H9 (cell line): Measurements from ENCODE around the gene LRP3. TPM values are rescaled to one million over a fixed set of nuclear protein-coding genes. Genes with fewer than 3 reads are reported as not detected.

ENCODE experiments used
- DNase-seq: peaks from one replicate; pipeline ENCODE4 v3.0.0-alpha.2; 2017
- H2AFZ ChIP-seq: one replicate; pipeline ENCODE4 v1.6.1; 2013; ENCODE audit warnings: mild to moderate bottlenecking, low read length, control low read depth, moderate library complexity
- H2AK5ac ChIP-seq: 2 replicates; pipeline ENCODE4 v1.6.1; 2013; ENCODE audit warnings: low read length, control low read depth, mixed read lengths; ENCODE audit not compliant: insufficient read length
- H2BK120ac ChIP-seq: one replicate; pipeline ENCODE4 v1.6.1; 2013; ENCODE audit warnings: low read depth, mild to moderate bottlenecking, low read length, control low read depth, inconsistent platforms; ENCODE audit not compliant: poor library complexity, severe bottlenecking
- H2BK12ac ChIP-seq: 2 replicates; pipeline ENCODE4 v1.6.1; 2013; ENCODE audit warnings: low read length, control low read depth, mixed read lengths, low read depth; ENCODE audit not compliant: insufficient read length
- H2BK15ac ChIP-seq: 2 replicates; pipeline ENCODE4 v1.6.1; 2013; ENCODE audit warnings: low read depth, low read length, control low read depth
- H2BK20ac ChIP-seq: one replicate; pipeline ENCODE4 v1.6.1; 2013; ENCODE audit warnings: low read depth, mild to moderate bottlenecking, low read length, control low read depth, inconsistent platforms; ENCODE audit not compliant: poor library complexity, severe bottlenecking
- H2BK5ac ChIP-seq: 2 replicates; pipeline ENCODE4 v1.6.1; 2013; ENCODE audit warnings: low read length, control low read depth, mixed read lengths; ENCODE audit not compliant: insufficient read length
- H3K14ac ChIP-seq: 2 replicates; pipeline ENCODE4 v1.6.1; 2013; ENCODE audit warnings: low read length, control low read depth; ENCODE audit not compliant: insufficient read depth
- H3K18ac ChIP-seq: 2 replicates; pipeline ENCODE4 v1.6.1; 2013; ENCODE audit warnings: low read depth, mild to moderate bottlenecking, mixed read lengths, low read length, control low read depth; ENCODE audit not compliant: insufficient read length
- H3K23ac ChIP-seq: 2 replicates; pipeline ENCODE4 v1.6.1; 2013; ENCODE audit warnings: low read length, control low read depth, mixed read lengths, low read depth; ENCODE audit not compliant: insufficient read length
- H3K23me2 ChIP-seq: 2 replicates; pipeline ENCODE4 v1.6.1; 2013; ENCODE audit warnings: low read depth, mild to moderate bottlenecking, mixed read lengths, low read length, control low read depth; ENCODE audit not compliant: insufficient read length, poor library complexity, severe bottlenecking
- H3K27ac ChIP-seq: 2 replicates; pipeline ENCODE4 v1.5.1; 2013; ENCODE audit warnings: low read length, control low read depth, mixed read lengths, low read depth; ENCODE audit not compliant: insufficient read length
- H3K27me3 ChIP-seq: 2 replicates; pipeline ENCODE4 v1.6.1; 2013; ENCODE audit warnings: low read length, control low read depth, inconsistent platforms; ENCODE audit not compliant: insufficient read depth
- H3K4ac ChIP-seq: 2 replicates; pipeline ENCODE4 v1.6.1; 2013; ENCODE audit warnings: low read depth, mild to moderate bottlenecking, control low read depth, inconsistent platforms, low read length, moderate library complexity
- H3K4me1 ChIP-seq: 2 replicates; pipeline ENCODE4 v1.6.1; 2013; ENCODE audit warnings: low read length, control low read depth, inconsistent platforms; ENCODE audit not compliant: insufficient read depth
- H3K4me2 ChIP-seq: 2 replicates; pipeline ENCODE4 v1.6.1; 2013; ENCODE audit warnings: low read length, control low read depth, mixed read lengths; ENCODE audit not compliant: insufficient read length, insufficient read depth
- H3K56ac ChIP-seq: 2 replicates; pipeline ENCODE4 v1.6.1; 2013; ENCODE audit warnings: low read depth, mild to moderate bottlenecking, mixed read lengths, low read length, control low read depth; ENCODE audit not compliant: insufficient read length
- H3K79me1 ChIP-seq: 2 replicates; pipeline ENCODE4 v1.6.1; 2013; ENCODE audit warnings: low read depth, mild to moderate bottlenecking, moderate library complexity, low read length, control low read depth, inconsistent platforms; ENCODE audit not compliant: insufficient read depth, poor library complexity, severe bottlenecking
- H3K79me2 ChIP-seq: 2 replicates; pipeline ENCODE4 v1.6.1; 2013; ENCODE audit warnings: low read length, control low read depth, inconsistent platforms; ENCODE audit not compliant: insufficient read depth
- H3K9ac ChIP-seq: 2 replicates; pipeline ENCODE4 v1.6.1; 2013; ENCODE audit warnings: low read length, control low read depth, mixed read lengths; ENCODE audit not compliant: insufficient read length; ENCODE audit errors: extremely low read depth
- H3K9me3 ChIP-seq: one replicate; pipeline ENCODE4 v1.6.1; 2013; ENCODE audit warnings: low read depth, low read length, inconsistent platforms; ENCODE audit not compliant: control insufficient read depth
- H3T11ph ChIP-seq: one replicate; pipeline ENCODE4 v1.6.1; 2013; ENCODE audit warnings: mild to moderate bottlenecking, low read length, control low read depth, inconsistent platforms
- H4K20me1 ChIP-seq: one replicate; pipeline ENCODE4 v1.6.1; 2013; ENCODE audit not compliant: control insufficient read depth, insufficient read length, insufficient read depth
- H4K5ac ChIP-seq: 2 replicates; pipeline ENCODE4 v1.6.1; 2013; ENCODE audit warnings: low read depth, mild to moderate bottlenecking, mixed read lengths, low read length, control low read depth; ENCODE audit not compliant: insufficient read length
- H4K8ac ChIP-seq: replicated peaks from 2 replicates; pipeline ENCODE4 v1.6.1; 2013; ENCODE audit warnings: low read length, control low read depth, mixed read lengths, low read depth; ENCODE audit not compliant: insufficient read length
- H4K91ac ChIP-seq: 2 replicates; pipeline ENCODE4 v1.6.1; 2013; ENCODE audit warnings: low read depth, mild to moderate bottlenecking, moderate library complexity, mixed read lengths, low read length, control low read depth; ENCODE audit not compliant: insufficient read length
- H3K27ac Mint-ChIP-seq, 3 experiments: 2 replicates in 2 of 3; 3 replicates in 1 of 3; pipeline ENCODE4 v1.8.0; 2020 to 2021; ENCODE audit warnings: mixed read lengths in 3 of 3, mild to moderate bottlenecking in 1 of 3, moderate library complexity in 1 of 3
- H3K27me3 Mint-ChIP-seq: 2 replicates; pipeline ENCODE4 v1.8.0; 2021; ENCODE audit warnings: low read depth, mild to moderate bottlenecking, moderate library complexity, mixed read lengths
- H3K36me3 Mint-ChIP-seq, 3 experiments: 2 replicates in 2 of 3; 3 replicates in 1 of 3; pipeline ENCODE4 v1.8.0; 2020 to 2021; ENCODE audit warnings: low read depth in 3 of 3, mixed read lengths in 3 of 3; ENCODE audit not compliant: insufficient read depth in 1 of 3
- H3K4me1 Mint-ChIP-seq, 2 experiments: 2 replicates each; pipeline ENCODE4 v1.8.0; 2020; ENCODE audit warnings: mixed read lengths in 2 of 2
- H3K4me3 Mint-ChIP-seq, 2 experiments: 2 replicates in 1 of 2; 3 replicates in 1 of 2; pipeline ENCODE4 v1.8.0; 2020 to 2021; ENCODE audit warnings: mild to moderate bottlenecking in 2 of 2, mixed read lengths in 2 of 2, moderate library complexity in 1 of 2
- H3K9me3 Mint-ChIP-seq, 2 experiments: 2 replicates in 1 of 2; 3 replicates in 1 of 2; pipeline ENCODE4 v1.8.0; 2020; ENCODE audit warnings: mild to moderate bottlenecking in 2 of 2, mixed read lengths in 2 of 2, moderate library complexity in 1 of 2
- CTCF ChIP-seq: fragments of 200-600 bp; sonication (generic); conservative IDR thresholded peaks from 3 replicates; pipeline ENCODE4 v1.8.0; 2021; ENCODE audit warnings: antibody characterized with exemption, mild to moderate bottlenecking
- WGBS: extraction: QIAGEN DNeasy Blood & Tissue Kit; methylation state at CpG from one replicate; pipeline ENCODE4 v1.1.7; 2013; ENCODE audit warnings: missing lambda C conversion rate, low lambda C conversion rate, mixed read lengths; ENCODE audit not compliant: insufficient read length; ENCODE audit errors: extremely low coverage; 5-methylcytosine and 5-hydroxymethylcytosine counted together
- total RNA-seq: library from RNA; stranded (reverse); gene quantifications from 2 replicates; pipeline ENCODE4 v1.2.1, GENCODE V29; 2021

Gene LRP3
- total RNA-seq, 1 experiment from 2014 or later: 29.2 TPM

- no peak overlapping the region for H4K91ac ChIP-seq
- H3T11ph ChIP-seq: no peak overlapping the region
- H2AK5ac ChIP-seq: no peak overlapping the region
- no peak overlapping the region for H2BK12ac ChIP-seq
- WGBS: no CpG with 5 or more reads among the region's 1 CpG
- no peak overlapping the region for H3K18ac ChIP-seq
- H4K20me1 ChIP-seq: no peaks in the 10 kb centered on the region
- no peak overlapping the region for H2AFZ ChIP-seq
- H3K23ac ChIP-seq: no peak overlapping the region
- H2BK15ac ChIP-seq: no peak overlapping the region
- H4K8ac ChIP-seq: no peak overlapping the region
- H2BK5ac ChIP-seq: no peak overlapping the region
- no peak overlapping the region for H3K14ac ChIP-seq
- no peaks in the 10 kb centered on the region for H3K79me1 ChIP-seq
- no peaks in the 10 kb centered on the region for H3K27me3 Mint-ChIP-seq
- H3K4ac ChIP-seq: no peak overlapping the region
- H3K9ac ChIP-seq: no peak overlapping the region
- H3K27ac ChIP-seq: no peak overlapping the region
- H3K36me3 Mint-ChIP-seq: peaks cover 0 to 17% (median 13%) of the 10 kb centered on the region in 3 experiments; a peak in 5 of 7 replicates
- no peaks in the 10 kb centered on the region for H3K9me3 ChIP-seq
- TF ChIP-seq CTCF: no peak
- no peak for DNase-seq
- H2BK120ac ChIP-seq: no peak overlapping the region
- no peaks in the 10 kb centered on the region for H3K27me3 ChIP-seq
- H3K9me3 Mint-ChIP-seq: peaks cover 15 to 23% of the 10 kb centered on the region in 2 experiments
- H3K4me1 Mint-ChIP-seq: peaks cover 12 to 17% of the 10 kb centered on the region in 2 experiments
- H3K56ac ChIP-seq: no peak overlapping the region
- H3K4me2 ChIP-seq: no peak overlapping the region
- no peak overlapping the region for H3K4me3 Mint-ChIP-seq
- peaks cover 4% of the 10 kb centered on the region for H3K23me2 ChIP-seq
- no peak overlapping the region for H4K5ac ChIP-seq
- H2BK20ac ChIP-seq: no peak overlapping the region
- H3K27ac Mint-ChIP-seq: no peak overlapping the region
- H3K4me1 ChIP-seq: no peaks in the 10 kb centered on the region
- H3K79me2 ChIP-seq: no peaks in the 10 kb centered on the region
Observed at GRCh38 chr19:33171222-33171795, 22.8 kb upstream of the LRP3 start.
